ENCODE measurements around the gene ME3. TPM values are rescaled to one million over a fixed set of nuclear protein-coding genes. Genes with fewer than 3 reads are reported as not detected.

The ME3 gene
- total RNA-seq, 1 donor from 2014 or later: 10.8 TPM

- H3K4me1 Mint-ChIP-seq (ENCODE audit: low read depth): peaks cover 64% of the 10 kb centered on the region
- H3K9me3 Mint-ChIP-seq (ENCODE audit: low read depth): no peaks in the 10 kb centered on the region
- no peak for DNase-seq (ENCODE audit: low spot score)
- no peak overlapping the region for H3K4me3 Mint-ChIP-seq (ENCODE audit: unreplicated experiment)
- peak overlapping the region; percentile 64 for H3K27ac Mint-ChIP-seq (ENCODE audit: unreplicated experiment)
- no peaks in the 10 kb centered on the region for H3K27me3 Mint-ChIP-seq (ENCODE audit: low read depth)
- no peaks in the 10 kb centered on the region for H3K36me3 Mint-ChIP-seq (ENCODE audit: low read depth)
- no peak for TF ChIP-seq CTCF (IDR thresholded peaks at IDR 0.05)
Measured at GRCh38 chr11:86518211-86518610, 154.2 kb downstream of the ME3 start.

GRCh38 chr11:86517557-86517956, 154.9 kb downstream of the ME3 start:
- Mint-ChIP-seq H3K9me3 (ENCODE audit: low read depth) (no peaks in the 10 kb centered on the region), H3K4me3 (ENCODE audit: unreplicated experiment) (no peak overlapping the region), H3K36me3 (ENCODE audit: low read depth) (no peaks in the 10 kb centered on the region), H3K4me1 (ENCODE audit: low read depth) (peaks cover 60% of the 10 kb centered on the region), H3K27me3 (ENCODE audit: low read depth) (no peaks in the 10 kb centered on the region), H3K27ac (ENCODE audit: unreplicated experiment) (peak overlapping the region; percentile 45)
- DNase-seq (ENCODE audit: low spot score): no peak
- TF ChIP-seq CTCF (IDR thresholded peaks at IDR 0.05): no peak

GRCh38 chr11:86515297-86516094, 156.9 kb downstream of the ME3 start:
- Mint-ChIP-seq H3K4me1 (ENCODE audit: low read depth) (peaks cover 53% of the 10 kb centered on the region), H3K27me3 (ENCODE audit: low read depth) (no peaks in the 10 kb centered on the region), H3K27ac (ENCODE audit: unreplicated experiment) (peak overlapping the region; percentile 74), H3K4me3 (ENCODE audit: unreplicated experiment) (no peak overlapping the region), H3K9me3 (ENCODE audit: low read depth) (no peaks in the 10 kb centered on the region), H3K36me3 (ENCODE audit: low read depth) (no peaks in the 10 kb centered on the region)
- peak; percentile 24 for TF ChIP-seq CTCF (IDR thresholded peaks at IDR 0.05)
- DNase-seq (ENCODE audit: low spot score): no peak

- no peak for TF ChIP-seq CTCF (IDR thresholded peaks at IDR 0.05)
- Mint-ChIP-seq H3K4me1 (ENCODE audit: low read depth) (peaks cover 42% of the 10 kb centered on the region), H3K36me3 (ENCODE audit: low read depth) (no peaks in the 10 kb centered on the region), H3K27me3 (ENCODE audit: low read depth) (no peaks in the 10 kb centered on the region), H3K9me3 (ENCODE audit: low read depth) (no peaks in the 10 kb centered on the region), H3K27ac (ENCODE audit: unreplicated experiment) (no peak overlapping the region), H3K4me3 (ENCODE audit: unreplicated experiment) (no peak overlapping the region)
- no peak for DNase-seq (ENCODE audit: low spot score)
Measured at GRCh38 chr11:86514453-86514852, 158.0 kb downstream of the ME3 start.

- no peak overlapping the region for H3K4me3 Mint-ChIP-seq (ENCODE audit: unreplicated experiment)
- no peaks in the 10 kb centered on the region for H3K36me3 Mint-ChIP-seq (ENCODE audit: low read depth)
- no peaks in the 10 kb centered on the region for H3K9me3 Mint-ChIP-seq (ENCODE audit: low read depth)
- TF ChIP-seq CTCF (IDR thresholded peaks at IDR 0.05): no peak
- DNase-seq (ENCODE audit: low spot score): no peak
- H3K4me1 Mint-ChIP-seq (ENCODE audit: low read depth): peaks cover 36% of the 10 kb centered on the region
- no peaks in the 10 kb centered on the region for H3K27me3 Mint-ChIP-seq (ENCODE audit: low read depth)
- no peak overlapping the region for H3K27ac Mint-ChIP-seq (ENCODE audit: unreplicated experiment)
Measured at GRCh38 chr11:86513746-86514373, 158.6 kb downstream of the ME3 start.

Data from chondrocyte (in vitro differentiated cells).